Testis (tissue), 2 donors: ENCODE data around the gene LTBR.

Experiments used
- CTCF ChIP-seq, 3 experiments: fragments of 450-650 bp in 2 of 3; fragments of 200-600 bp in 1 of 3; sonication (generic) in 1 of 3; IDR thresholded peaks; one replicate each; pipeline ENCODE4 v1.5.1; 2016 to 2019; ENCODE audit warnings: antibody characterized with exemption in 3 of 3, mild to moderate bottlenecking in 2 of 3, moderate library complexity in 1 of 3
- POLR2A ChIP-seq: fragments of 450-650 bp; IDR thresholded peaks from one replicate; pipeline ENCODE4 v1.6.1; 2017; ENCODE audit warnings: antibody characterized with exemption, mild to moderate bottlenecking, moderate library complexity

GRCh38 chr12:6364044-6364374 lies 20.0 kb upstream of the LTBR start:
- TF ChIP-seq CTCF (IDR thresholded peaks at IDR 0.05) (no peak), POLR2A (no peak)
